HG03060 (cell line): ENCODE data around the gene NOL7.

ENCODE experiments used
- ATAC-seq: cut with Tn5 transposase; IDR thresholded peaks from one replicate; pipeline ENCODE4 v1.9.1; 2021; ENCODE audit warnings: low read depth, moderate number of reproducible peaks; ENCODE audit not compliant: unreplicated experiment

Gene NOL7

DNA sequence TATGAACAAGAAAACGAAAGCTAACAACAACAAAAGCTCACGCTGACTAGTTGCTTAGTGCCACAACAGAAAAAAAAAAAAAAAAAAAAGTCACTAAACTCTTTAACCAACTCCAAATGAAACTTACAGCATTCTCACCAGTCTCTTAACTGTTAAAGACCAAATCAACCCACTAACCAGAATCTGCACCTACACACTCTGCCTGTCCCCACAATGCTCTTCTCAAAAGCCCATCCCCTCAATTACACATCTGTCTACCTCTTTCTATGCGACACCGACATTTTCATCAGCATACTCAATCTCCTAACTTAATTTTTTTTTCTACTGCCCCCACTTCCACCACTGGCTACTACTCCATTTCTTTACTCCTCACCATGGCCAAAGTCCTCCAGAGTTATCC is 34.3 kb downstream of the NOL7 start:
- ATAC-seq = no peak

DNA sequence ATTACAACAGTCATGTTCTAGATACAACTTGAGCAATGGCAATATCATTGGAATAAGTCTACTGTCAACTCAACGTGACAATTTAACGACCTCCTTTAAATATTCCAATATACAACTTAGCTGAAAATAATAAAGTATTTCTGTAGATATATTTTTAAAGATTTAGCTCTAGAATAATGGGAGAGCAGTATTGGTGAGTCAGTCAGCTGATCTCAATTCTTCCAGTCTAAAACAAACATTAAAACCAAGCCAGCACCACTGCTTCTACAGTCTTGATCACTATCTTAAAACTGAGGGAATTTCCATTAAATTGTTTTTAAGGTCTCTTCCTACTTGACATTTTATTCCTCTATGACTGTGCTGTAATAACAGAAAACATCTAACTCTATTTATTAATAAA is 38.2 kb downstream of the NOL7 start:
- ATAC-seq = no peak

DNA sequence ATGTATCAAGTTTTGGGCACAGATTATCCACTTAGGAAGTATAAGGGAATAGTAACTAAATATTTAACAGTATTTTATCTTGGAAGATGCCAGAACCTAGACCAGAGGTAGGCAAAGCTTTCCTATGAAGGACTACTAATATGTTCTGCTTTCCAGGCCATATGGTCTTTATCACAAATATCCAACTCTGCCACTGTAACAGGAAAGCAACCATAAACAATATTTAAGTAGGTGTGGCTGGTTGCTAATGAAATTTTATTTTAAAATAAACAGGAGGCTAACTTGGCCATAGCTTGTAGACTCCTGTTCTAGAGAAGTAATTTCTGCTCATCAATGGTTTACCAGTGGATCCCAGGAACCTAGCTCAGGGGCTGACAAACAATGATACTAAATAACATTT is 39.4 kb downstream of the NOL7 start:
- no peak for ATAC-seq

DNA sequence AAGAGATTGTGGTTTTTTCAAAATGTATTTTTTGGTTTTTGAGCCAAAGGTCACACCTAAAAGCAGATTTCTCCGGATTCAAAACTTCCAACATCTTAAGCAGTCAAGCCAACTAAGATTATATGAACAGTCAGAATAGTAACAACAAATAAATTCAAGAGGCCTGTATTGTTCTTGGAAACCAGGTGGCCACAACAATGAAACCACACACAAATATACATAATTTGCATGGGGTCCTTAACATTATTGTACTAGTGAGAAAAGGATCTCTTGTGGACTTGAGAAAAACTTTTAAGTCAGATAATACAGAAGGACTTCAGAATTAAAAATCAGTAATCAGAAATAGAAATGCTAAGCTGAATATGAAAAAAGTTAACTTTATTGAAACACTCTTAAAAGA is 40.6 kb downstream of the NOL7 start:
- ATAC-seq = no peak

DNA sequence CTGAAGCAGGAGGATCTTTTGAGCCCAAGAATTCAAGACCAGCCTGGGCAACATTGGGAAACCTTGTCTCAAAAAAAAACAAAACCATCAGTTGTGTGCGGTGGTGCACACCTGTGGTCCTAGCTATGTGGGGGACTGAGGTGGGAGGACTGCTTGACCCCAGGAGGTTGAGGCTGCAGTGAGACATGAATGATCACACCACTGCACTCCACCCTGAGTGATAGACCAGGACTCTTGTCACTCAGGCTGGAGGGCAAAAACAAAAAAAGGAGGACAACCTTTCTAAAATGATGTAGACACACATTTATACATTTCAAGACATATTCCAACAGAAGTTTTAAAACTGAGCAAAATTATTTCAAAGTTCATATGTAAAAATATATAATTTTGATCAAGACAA is 45.1 kb downstream of the NOL7 start:
- ATAC-seq = no peak

DNA sequence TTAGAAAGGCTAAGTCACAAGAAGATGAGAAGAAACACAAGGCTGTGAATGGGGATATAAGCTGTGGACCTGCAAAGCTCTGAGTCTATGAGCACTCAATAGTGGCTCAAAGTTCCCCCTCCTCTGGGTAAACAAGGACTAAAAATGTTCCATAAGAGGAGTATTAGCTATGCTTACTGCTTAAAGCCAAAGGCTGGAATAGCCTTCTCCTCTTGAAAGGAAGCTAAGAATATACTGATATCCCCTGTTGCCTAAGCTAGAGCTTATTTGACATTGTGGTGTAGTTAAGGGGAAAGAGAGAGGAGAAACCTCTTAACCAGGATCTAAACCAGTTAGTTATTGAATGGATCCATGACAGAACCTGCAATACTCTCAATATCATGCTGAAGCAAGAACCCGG is 45.8 kb downstream of the NOL7 start:
- no peak for ATAC-seq

DNA sequence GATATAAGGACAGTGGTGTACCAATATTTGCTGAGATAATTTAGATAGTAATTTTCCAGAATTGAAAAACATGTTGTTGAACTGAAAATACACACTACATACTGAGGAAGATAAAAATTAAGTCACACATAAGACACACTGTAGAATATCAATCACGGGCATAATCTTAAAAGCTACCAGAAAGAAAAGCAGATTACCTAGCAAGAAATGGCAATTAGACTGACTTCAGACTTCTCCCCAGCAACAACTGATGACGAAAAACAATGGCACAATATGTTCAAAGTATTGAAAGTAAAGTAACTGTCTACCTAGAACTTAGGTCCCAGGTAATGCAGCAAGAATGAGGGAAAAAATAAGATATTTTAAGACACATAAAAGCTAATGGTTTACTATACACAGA is 46.5 kb downstream of the NOL7 start:
- no peak for ATAC-seq

DNA sequence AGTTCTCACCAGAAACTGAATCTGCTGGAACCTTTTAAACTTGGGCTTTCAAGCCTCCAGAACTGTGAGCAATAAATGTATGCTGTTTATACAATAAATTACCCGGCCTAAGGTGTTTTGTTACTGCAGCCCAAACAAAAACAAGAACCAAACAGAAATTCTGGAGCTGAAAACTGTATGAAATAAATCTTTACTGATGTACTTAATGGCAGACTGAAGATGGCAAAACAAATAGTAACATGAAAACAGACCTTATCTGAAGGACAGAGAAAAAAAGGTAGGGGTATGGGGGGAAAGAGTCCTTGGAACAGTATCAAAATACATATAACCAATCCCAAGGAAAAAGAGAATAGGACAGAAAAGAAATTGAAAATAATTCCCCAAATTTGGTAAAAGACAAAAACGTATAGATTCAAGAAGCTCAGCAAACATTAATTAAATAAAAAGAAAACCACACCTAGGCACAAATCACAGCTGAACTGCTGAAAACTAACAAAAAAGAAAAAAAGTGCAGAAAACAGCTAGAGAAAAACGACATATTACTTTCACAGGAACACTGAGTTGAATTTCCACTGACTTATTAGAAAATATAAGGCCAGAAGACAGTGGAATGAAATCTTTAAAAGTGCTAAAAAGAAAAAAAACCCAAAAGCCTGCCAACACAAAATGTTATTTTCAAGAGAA is 47.7 kb downstream of the NOL7 start:
- no peak for ATAC-seq

DNA sequence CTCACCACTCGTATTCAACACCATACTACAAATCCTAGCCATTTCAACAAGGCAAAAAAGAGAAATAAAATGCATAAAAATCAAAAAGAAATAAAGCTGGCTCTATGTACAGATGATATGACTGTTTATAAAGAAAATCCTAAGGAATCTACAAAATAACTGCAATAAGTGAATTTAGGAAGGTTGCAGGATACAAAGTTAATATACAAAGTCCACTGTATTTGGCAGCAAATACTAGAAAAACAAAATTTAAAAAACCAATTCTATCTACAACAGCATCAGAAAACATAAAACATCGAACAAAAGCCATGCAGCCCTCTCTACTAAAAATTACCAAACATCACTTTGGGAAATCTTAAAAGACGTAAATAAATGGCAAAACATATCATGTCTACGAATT is 48.9 kb downstream of the NOL7 start:
- ATAC-seq = no peak

DNA sequence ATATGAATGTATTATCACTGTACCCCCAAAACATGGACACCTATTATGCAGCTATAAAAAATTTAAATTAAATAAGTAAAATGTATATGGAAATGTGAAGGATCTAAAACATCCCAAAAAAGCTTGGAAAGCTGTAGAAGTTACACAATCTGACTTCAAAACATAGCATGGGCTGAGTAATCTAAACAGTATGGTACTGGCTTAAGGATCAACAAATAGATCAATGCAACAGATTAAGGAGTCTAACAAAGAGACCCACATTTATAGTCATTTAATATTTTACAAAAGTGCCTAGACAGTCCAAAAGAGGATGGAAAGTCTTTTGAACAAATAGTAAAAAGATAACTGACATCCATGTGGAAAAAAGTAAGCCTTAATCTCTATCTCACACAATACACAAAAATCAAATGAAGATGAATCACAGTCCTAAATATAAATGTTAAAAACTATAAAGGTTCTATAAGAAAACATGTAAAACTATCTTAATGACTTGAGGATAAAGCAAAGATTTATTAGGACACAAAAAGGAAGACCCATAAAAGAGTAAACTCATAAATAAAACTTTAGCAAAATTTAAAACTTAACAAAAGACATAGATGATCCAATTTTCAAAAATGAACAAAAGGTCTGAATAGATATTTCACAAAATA is 49.7 kb downstream of the NOL7 start:
- ATAC-seq = no peak

DNA sequence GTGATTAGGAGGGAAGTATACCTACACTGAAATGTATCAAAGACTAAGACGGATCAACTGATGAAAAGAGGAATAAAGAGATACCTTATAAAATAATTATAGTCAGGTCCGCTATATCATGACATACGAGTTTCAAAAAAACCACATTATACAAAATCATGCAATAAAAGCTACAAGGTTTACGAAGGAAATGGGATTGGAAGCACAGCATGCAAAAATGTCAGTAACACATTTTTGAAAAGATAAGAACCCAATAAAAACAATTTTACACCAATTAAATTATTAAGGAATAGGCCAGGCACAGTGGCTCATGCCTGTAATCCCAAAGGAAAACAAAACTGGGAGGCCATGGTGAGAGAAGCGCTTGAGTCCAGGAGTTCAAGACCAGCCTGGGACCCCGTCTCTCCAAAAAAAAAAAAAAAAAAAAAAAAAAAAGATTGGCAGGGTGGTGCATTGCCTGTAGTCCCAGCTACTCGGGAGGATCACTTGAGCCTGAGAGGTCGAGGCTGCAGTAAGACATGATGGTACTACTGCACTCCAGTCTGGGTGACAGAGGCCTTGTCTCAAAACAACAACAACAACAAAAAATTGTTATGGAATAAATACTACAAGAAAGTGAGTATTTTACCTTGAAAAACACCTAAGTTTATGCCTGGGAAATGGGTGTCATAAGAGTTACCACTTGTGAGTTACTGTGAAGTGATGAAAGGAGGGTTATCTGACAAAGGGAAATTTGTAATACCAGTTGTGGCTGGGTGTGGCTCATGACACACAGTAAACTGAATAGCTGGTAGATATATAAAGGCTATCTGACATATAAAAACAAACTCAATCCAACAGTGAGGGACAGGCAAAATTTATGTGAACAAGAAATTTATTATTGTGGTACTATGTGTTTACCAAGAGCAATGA is 51.3 kb downstream of the NOL7 start:
- no peak for ATAC-seq

DNA sequence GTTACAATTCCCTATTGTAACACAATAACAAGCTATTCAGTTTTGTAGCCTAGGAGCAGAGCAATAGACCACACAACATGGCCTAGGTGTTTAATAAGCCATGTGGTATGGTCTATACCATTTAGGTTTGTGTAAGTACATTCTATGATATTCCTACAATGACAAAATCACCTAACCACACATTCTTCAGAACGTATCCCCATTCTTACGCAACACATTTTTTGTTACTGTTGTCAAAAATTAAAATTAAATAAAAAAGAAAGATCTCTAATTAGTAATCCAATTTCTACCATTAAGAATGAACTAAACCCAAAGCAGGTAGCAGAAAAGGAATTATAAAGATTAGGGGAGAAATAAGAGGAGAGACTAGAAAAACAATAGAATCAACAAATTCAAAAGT is 52.5 kb downstream of the NOL7 start:
- no peak for ATAC-seq

DNA sequence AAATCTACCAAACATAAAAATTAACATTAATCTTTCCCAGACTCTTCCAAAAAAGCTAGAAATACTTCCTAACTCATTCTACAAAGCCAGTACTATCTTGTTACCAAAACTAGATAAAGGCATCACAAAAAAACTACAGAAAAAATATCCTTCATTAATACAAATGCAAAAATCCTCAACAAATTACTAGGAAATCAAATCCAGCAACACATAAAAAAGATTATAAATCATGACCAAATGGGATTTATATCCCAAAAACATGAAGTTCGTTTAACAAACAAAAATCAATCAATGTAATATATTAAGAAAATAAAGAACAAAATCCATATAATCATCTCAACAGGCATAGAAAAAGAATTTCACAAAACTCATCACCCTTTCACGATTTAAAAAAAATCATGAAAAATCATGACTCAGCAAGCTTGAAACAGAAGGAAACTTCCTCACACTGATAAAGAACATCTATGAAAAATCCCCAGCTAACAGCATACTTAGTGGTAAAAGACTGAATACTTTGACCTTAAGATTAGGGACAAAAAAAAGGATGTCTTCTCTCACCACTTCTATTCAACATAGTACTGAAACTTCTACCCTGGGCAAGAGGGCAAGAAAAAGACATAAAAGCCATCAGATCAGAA is 53.3 kb downstream of the NOL7 start:
- no peak for ATAC-seq

DNA sequence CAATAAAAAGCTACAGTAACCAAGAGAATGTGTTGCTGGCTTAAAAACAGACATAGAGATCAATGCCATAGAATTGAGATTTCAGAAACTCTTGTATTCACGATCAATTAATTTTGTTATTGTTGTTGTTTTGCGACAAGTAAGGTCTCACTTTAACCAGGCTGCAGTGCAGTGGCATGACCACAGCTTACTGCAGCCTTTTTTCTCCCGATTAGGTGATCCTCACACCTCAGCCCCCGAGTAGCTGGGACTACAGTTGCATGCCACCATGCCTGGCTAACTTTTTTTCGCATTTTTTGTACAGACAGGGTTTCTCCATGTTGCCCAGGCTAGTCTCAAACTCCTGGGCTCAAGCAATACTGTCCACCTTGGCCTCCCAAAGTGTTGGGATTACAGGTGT is 54.3 kb downstream of the NOL7 start:
- ATAC-seq = no peak
